Stimulated activated CD4-positive, alpha-beta T cell treated with anti-CD3 and anti-CD28 coated beads, Interleukin-1b, Interleukin-23, amount 100 ng/mL, for 4 hours (primary cell): ENCODE measurements around the gene PABPN1.
A peak's percentile ranks its signal among the peaks of the same experiment; 100 is the strongest.
"Not testable (repeated sequence)": the region's sequence is repeated elsewhere in the genome, so short reads cannot be mapped to it uniquely, and the experiment has no call there.

Source experiments
- DNase-seq, 2 donors: peaks; one replicate each; pipeline ENCODE4 v3.0.0-alpha.2; 2020; ENCODE audit warnings: low read depth in 2 of 2

PABPN1 gene

DNA sequence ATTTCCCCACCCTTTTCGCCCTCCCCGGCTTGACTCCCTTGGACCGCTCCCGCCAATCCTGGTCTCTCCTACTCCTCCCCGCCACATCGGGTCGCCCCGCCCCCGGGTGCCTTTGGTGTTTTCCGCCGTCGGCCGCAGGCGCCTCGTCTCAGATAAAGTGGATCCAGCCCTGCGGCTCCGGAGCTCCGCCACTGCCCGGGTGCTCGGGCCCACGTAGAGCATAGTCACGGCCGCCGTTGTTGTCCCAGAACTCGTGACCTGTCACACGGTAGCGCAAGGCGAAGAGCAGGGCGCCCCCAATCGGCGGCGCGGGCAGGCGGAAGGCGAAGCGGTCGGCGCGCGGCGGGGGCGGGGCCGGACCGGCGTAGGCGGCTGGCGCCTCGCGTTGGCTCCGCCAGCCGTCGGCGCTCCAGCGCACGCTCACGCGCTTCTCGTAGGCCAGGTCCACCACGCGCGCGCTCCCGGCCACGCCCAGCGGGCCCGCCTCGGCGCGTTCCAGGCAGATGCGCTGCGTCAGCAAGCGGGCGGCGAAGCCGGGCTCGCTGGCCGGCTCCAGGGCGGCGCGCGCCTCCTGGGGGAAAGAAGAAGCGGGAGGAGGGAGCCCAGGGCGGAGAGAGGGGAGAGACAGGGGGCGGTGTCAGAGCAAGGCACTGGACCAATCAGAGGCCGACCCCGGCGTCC, 19.8 kb upstream of the PABPN1 start:
- peak; percentile 91 to 97 for DNase-seq

DNA sequence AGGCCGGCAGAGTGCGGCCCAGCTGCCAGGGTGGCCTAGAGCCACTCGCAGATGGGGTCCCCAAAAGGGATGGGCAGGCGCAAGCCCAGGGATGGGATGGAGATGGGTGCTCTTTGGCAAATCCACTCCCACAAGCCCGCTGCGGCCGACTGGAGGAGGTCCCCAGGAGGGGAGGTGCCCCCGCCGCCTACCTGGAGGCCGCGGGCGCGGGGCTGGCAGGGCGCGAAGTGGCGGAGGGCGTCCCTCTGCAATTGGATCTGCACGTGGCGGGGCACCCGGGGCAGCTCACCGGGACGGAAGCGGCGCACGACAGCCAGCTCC, 19.3 kb upstream of the PABPN1 start:
- DNase-seq, result peak in 1 of 2 donors; percentile 41

DNA sequence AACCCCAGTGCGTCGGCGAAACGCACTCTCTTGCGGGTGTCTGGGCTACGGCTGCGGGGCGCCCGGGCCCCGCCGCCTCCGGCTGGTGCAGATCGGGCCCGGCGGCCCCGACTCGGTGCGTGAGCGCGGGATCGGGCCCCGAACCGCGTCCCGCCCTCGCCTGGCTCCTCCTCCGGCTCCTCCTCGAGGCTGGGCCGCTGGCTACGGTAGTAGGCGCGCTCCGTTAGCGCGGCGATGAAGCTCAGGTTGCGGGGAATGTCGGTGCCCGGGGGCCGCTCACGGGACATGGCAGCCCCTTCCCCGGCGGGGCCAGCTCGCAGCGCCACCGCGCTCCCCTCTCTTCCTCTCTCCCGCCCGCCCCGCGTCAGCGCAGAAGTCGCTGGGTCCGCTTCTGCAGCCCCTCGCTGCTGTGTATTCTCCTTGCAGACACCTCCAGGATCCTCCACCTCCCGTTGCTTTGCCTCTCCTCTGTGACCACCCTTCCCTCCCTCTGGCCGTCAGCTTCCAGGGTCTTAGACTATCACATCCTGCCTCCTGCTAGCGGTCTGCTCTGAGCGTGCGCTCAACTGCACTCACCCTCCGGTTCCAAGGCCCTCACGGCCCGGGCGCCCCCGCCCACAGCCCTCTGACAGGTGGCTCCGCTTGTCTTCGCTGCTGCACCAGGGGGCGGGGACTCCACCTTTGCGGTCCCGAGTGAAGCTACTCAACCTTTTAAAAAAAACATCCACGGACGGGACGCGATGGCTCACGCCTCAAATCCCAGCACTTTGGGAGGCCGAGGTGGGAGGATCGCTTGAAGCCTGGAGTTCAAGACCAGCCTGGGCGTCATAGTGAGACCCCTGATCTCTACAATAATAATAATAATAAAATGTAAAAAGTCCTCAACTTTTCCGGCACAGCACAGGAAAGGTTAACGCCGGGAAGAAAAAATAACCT, 18.7 kb upstream of the PABPN1 start, which contains the start of gene PPP1R3E:
Gene PPP1R3E, minus strand, starts transcription at position 570 of the 936 bp plus-strand sequence. Its CDS starts 283 bp downstream, at position 287.
- peak; percentile 77 to 81 for DNase-seq

DNA sequence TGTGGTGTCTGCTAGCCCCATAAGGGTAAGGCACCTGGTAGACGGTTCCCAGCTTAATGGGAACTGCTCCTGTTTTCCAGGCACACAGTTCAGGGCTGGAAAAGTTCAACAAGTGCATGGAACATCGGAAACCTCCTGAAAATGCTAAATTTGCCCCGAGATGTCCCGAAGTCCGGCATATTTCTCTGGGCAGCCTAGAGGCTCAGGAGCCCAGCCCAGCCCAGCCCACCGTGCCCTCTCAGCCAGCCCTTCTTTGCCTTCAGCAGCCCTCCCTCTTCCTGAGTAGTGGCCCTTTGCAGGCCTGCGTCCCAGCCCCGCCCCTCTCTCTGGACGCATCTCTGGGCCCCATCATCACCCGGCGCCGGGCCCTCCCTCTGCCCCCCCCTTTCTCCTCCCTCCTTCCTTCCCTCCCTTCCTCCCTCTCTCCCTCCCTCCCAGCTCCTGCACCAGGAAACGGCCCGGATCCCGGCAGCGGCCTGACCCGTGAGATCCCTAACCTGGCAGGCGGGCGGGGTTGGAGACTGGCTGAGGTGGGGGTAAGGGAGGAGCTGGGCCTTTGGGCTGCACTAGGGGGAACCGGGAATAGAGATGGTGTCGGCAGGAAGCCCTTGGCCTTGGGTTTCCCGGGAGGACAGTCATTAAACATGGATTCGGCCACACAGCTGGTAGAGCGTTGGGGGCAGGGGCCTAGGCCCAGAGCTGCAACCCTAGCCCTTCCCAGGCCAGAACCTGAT, 14.7 kb upstream of the PABPN1 start, which contains the start of gene BCL2L2:
Gene BCL2L2, plus strand, starts transcription at position 422 of the 734 bp plus-strand sequence. CDS start 935 bp downstream, outside the sequence.
- no peak for DNase-seq

DNA sequence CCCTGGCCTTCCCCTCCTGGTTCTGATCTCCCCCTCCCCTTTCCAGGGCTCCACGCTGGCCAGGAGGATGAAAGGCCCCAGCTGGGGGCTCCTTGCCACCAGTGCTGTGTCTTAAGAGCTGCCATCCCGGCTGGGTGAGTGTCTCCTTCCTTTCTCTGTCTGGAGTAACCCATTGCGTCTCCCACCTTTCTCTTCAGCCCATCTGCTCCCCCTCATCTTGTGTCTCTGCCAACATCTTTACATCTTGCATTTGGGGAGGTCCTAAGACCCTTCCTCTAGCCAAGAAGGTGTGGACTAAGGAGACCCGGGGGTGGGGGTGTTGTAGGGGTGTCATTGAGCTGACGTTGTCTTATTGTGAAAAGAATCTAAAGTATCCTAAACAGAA, 14.1 kb upstream of the PABPN1 start:
- no peak for DNase-seq

DNA sequence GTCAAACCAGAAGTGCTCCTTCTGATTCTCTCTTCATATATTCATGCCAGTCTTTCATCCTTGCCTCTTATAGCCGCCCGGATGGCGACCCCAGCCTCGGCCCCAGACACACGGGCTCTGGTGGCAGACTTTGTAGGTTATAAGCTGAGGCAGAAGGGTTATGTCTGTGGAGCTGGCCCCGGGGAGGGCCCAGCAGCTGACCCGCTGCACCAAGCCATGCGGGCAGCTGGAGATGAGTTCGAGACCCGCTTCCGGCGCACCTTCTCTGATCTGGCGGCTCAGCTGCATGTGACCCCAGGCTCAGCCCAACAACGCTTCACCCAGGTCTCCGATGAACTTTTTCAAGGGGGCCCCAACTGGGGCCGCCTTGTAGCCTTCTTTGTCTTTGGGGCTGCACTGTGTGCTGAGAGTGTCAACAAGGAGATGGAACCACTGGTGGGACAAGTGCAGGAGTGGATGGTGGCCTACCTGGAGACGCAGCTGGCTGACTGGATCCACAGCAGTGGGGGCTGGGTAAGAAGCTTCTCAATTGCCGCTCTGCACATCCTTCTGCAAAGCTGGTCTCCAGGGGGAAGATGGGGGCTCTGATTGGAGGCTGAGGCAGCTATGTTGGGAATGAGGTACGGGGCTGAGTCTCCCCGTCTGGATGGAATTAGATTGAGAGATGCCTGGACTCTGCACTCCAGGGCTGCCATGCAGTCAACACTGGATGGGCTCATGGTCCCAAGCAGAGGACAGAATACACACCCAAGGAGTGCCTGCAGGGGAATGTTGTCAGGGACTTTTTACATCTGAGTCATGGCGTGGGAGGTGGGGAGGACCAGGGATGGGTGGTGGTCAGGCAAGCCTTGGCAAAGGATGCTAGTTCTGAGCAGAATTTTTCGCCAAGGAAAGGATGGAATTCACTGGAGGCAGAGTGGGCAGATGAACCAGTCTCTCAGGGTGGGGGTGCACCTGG, 13.3 kb upstream of the PABPN1 start:
- no peak for DNase-seq

DNA sequence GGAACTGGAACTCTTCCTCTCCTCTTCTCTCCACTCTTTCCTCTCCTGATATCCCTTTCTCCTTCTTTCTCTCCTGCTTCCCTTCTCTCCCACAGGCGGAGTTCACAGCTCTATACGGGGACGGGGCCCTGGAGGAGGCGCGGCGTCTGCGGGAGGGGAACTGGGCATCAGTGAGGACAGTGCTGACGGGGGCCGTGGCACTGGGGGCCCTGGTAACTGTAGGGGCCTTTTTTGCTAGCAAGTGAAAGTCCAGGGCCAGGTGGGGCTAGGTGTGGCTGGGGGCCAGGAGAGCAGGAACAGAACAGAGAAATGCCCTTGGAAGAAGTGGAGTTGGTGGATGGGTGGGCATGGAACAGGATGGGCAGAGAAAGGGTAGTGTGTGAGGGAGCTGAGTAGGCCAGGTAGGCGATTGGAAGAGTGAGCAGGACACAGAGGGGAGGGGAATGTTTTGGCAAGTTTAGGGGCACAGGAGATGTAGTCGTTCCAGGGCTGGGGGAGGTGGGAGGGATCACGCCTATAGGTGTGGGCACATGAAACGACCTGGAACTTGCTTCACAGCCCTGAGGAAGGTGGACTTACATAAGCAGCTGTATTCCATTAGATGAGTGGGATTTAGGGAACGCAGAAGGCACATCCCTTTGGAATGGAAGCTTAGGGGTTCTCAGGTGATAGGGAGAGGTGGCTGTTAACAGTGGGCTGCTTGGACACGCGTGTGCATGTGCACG, 12.4 kb upstream of the PABPN1 start:
- DNase-seq, result no peak

DNA sequence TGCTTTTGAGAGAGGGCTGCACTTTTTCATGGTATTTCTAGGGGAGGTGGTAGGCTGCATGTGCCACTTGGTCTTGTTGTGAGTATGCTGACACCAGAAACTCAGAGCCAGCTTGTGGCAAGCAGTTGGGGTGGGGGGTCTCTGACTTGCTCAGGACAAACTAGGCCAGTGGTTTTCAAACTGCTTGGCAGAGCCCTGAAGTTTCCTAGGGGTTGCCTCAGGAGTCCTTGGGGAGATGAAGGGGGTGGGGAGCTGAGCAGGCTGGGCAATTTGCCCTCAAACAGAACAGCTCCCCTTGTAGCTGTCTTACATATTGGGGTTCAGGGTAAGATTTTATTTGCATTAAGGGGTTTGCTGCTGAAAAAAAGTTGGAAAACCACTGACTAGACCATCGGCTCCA, 10.7 kb upstream of the PABPN1 start:
- no peak for DNase-seq

DNA sequence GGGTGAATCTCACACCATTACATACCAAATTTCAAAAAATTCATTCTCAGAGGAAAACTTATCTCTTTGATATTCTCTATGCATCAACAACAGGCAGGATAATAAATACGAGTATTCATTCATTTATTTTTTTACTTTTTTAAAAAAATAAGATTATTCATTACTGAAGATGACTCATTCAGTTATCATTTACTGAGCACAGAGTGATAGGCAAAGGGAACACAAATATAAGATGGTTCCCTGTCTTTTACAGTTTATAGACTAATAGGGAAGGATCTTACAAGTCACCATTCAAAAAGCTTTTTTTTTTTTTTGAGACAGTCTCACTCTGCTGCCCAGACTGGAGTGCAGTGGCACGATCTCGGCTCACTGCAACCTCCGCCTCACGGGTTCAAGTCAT, 5.0 kb upstream of the PABPN1 start:
- no peak for DNase-seq

DNA sequence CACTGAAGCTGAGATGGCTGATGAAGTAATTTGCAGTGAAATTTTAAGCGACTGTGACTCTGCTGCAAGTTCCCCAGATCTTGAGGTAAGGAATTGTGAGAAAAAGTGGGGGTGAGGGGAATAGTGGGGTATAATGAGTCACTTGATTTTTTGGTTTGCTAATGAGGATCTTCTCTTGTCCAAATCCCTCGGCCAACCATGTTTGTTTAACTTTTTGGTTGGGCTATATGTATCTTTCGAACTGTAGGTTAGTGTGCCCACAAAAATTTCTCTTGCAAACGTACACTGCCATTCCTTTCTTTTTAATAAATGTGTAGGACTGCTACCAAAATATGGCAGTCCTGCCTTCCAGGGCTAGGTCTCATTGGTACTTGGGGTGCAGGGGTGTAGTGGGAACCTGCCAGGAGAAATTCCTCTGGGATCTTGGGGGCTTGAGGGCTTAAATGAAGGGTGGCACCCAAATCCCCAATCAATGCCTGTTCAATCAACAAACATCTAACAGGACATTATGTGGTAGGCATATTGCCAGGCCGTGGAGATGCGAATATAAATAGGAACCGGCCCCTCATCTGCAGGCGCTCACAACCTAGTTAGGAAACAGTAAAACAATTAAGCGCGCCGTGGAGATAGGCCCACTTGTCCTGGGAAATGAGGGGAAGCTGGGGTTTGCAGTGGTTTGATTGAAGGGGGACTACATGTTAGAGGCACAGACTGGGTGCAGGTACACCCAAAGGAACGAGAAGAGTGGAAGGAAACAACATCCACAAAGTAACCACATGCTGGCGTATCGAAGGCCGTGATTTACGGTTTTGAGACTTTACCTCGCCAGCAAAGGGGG, 1.3 kb upstream of the PABPN1 start:
- DNase-seq, result no peak

GRCh38 chr14:23321572-23322547, 603 bp downstream of the PABPN1 start:
- peak; percentile 30 to 31 for DNase-seq

DNA sequence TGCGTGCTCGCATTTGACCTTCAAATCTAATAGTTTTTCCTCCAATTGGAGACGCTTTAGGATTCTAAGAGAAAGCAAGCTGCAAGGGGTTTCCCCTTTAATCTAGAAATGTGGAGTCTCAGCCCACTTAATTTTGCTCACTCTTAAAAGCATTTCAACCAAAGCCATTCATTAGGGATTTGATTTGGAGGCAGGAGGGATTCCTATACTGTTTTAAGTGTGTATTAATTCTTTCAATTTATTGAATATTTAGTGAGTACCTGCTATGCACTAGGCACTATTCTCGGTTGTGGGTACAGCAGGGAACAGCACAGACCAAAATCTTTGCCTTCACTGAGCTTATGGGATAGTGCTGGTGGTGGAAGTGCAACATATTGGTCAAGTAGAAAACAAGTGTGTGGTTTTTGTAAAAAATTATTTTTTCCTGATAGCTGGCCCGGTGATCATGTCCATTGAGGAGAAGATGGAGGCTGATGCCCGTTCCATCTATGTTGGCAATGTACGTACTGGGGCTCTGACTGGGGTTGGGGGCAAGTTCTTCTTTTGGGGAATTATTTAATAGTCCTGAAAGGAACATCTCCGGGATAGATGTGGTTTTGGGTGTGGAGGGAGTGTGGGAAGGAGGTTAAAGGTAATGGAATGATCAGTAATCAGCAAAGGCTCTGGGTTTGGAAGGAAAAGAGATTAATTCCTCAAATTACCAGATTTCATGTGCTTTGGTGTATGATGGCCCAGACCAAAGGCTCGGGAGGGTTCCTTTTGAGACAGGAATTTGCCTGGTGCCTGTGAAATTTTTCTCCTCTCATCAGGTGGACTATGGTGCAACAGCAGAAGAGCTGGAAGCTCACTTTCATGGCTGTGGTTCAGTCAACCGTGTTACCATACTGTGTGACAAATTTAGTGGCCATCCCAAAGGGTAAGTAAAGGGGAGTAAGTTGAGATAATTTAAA, 1.6 kb downstream of the PABPN1 start:
- DNase-seq, result no peak

GRCh38 chr14:23323838-23324454, 2.7 kb downstream of the PABPN1 start:
- no peak for DNase-seq

- no peak for DNase-seq
Observed at GRCh38 chr14:23324455-23324846, 3.2 kb downstream of the PABPN1 start.

- no peak for DNase-seq
Observed at GRCh38 chr14:23324993-23325392, 3.7 kb downstream of the PABPN1 start.

DNA sequence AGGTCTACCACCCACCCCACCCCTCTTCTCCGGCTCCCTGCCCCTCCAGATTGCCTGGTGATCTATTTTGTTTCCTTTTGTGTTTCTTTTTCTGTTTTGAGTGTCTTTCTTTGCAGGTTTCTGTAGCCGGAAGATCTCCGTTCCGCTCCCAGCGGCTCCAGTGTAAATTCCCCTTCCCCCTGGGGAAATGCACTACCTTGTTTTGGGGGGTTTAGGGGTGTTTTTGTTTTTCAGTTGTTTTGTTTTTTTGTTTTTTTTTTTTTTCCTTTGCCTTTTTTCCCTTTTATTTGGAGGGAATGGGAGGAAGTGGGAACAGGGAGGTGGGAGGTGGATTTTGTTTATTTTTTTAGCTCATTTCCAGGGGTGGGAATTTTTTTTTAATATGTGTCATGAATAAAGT, 4.5 kb downstream of the PABPN1 start:
- DNase-seq, result not testable (repeated sequence)
